Stimulated activated CD8-positive, alpha-beta memory T cell treated with anti-CD3 and anti-CD28 coated beads, Interleukin-7, amount 100 ng/mL, for 24 hours (primary cell): Measurements from ENCODE around the gene ESRRG.
"Not testable (repeated sequence)": the region's sequence is repeated elsewhere in the genome, so short reads cannot be mapped to it uniquely, and the experiment has no call there.

Experiments
- DNase-seq: peaks from one replicate; pipeline ENCODE4 v3.0.0-alpha.2; 2020; ENCODE audit warnings: low read depth

ESRRG gene

GRCh38 chr1:216563087-216563486 lies 160.1 kb downstream of the ESRRG start:
- DNase-seq = no peak

GRCh38 chr1:216562383-216562782 lies 160.8 kb downstream of the ESRRG start:
- no peak for DNase-seq

- no peak for DNase-seq
Observed at GRCh38 chr1:216560527-216560926, 162.7 kb downstream of the ESRRG start.

DNA sequence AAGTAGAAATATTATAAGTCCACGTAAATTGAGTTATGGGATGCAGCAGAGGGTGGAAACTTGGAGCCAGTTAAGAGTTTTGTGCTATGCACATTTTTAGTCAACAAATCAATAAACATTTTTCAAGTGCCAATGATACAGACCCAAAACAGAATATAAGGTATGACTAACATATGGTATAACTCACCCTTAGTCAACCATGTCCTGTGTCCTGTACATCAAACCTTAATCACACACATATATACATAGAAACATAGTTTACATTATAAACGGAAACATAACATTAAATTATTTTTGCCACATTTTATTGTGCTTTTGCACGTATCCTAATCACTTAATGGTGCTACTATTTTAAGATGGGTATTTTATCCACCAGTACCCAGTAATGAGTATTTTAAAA lies 163.9 kb downstream of the ESRRG start:
- no peak for DNase-seq

DNA sequence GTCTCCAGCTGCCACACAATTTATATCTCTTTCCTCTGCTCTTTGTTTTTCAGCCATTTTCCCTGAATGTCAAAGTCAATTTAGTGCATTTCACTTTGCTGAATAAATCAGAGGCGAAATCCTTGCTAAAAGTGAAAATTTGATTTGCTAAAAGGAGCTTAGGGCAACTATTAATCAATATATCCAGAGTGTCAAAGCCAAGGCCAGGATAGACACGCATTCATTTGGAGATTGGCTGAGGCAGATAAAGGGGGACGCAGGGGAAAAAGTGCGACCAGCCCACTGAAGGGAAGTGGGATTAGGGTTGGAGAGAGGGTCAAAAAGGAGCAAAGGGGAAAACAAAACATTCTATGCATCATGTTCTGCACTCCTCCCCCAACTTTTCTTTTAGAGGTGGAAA lies 167.6 kb downstream of the ESRRG start:
- no peak for DNase-seq

- DNase-seq = no peak
Observed at GRCh38 chr1:216554934-216555333, 168.3 kb downstream of the ESRRG start.

GRCh38 chr1:216553766-216554165 lies 169.5 kb downstream of the ESRRG start:
- DNase-seq = no peak

DNA sequence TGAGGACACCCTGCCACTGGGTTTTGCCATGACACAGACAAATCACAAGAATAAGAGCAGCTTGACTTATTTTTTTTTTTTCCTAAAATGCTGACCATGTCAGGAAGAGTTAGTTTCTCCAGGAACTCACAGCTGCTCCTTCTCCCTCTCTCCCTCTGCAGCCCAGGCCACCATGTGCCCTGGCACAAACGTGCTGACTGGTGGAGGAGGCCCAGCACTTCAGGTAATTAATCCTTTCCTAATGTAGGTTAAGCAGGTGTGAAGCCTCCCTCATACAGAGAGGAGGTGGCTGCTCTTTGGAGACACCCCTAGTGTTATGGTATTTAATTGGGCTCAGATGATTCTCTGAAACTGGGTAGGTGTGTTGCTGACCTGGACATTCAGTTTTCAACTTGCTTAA lies 170.2 kb downstream of the ESRRG start:
- no peak for DNase-seq

GRCh38 chr1:216549796-216550195 lies 173.4 kb downstream of the ESRRG start:
- DNase-seq = no peak

GRCh38 chr1:216542741-216543140 lies 180.5 kb downstream of the ESRRG start:
- DNase-seq = no peak

DNA sequence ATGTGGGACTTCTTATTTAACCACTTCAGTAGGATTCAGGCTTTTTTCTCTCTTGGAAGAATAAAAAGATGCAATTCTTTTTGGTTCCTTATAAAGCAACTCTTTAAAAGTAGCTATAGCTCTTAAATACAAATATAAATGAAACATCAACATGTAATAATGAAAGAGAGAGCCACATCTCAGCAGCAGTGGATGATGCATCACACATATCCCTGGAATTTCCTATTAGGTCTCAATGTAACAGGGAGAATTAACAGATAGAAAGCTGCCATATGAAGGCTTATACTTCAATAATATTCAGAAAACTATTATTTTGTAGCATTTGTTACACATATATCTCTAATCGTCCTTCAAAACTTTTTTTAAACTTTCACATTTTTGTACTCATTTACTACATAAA lies 181.0 kb downstream of the ESRRG start:
- no peak for DNase-seq

- no peak for DNase-seq
Observed at GRCh38 chr1:216535751-216536150, 187.5 kb downstream of the ESRRG start.

DNA sequence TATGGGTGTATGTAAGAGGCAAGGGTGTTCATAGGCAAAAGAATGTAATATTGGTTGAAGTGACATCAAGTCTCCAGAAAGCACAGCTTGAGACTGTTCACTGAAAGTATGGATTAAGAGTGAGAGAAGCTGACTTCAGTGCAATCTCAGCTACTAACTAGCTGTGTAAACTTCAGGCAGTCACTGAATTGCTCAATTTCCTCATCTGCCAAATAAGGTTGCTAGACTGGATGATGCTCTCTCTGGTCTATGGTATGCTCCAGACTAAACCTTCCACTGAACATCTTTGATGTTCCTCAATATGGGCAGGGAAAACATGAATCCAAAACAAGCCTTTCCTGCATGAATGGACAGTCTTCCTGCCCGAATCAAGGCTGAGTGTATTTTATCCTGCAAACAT lies 188.2 kb downstream of the ESRRG start:
- no peak for DNase-seq

GRCh38 chr1:216533776-216534175 lies 189.5 kb downstream of the ESRRG start:
- DNase-seq = no peak

GRCh38 chr1:216532251-216532798 lies 190.9 kb downstream of the ESRRG start:
- DNase-seq = no peak

DNA sequence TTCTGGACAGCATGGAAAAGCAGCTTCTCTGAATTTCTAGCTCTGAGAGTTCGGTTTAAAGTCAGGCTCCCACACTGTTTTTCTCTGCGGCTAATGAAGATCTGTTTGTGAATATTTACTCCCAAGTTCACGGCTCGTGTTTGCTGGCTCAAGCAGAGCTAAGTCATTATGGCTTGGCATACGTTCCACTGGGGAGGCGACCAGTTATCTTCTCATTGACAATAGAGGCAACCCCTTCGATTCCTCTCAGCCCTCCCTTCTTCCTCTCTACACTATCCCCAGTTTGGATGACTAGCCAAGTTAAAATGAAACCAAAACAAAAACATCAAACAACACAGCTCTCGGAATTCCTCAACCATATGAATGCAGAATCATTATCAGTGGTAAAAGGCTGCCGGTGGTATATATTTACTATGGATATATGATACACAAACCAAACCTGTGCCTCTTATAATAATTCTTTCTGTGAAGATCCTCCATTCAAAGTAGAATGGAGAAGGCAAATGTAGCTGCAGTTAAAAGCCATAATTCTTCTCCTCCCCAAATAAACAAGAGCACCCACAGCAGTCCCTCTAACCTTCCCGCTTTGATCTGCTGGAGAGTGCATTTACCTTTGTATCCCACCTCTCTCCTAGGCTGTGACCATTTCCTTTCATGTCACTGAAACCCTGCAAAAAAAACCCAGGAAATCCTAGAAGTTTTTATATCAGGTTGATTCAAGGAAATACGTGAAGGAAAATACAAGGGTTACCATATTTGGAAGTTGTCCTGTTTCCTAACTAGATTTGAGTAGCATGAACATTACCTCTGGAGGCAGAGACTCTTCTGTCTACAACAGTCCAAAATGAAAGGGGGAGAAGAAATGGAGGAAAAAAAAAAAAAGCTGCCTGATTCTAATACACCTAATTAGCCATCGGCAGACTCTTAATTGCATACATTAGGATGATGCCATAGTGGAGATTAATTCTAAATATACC lies 191.7 kb downstream of the ESRRG start:
- DNase-seq = no peak

DNA sequence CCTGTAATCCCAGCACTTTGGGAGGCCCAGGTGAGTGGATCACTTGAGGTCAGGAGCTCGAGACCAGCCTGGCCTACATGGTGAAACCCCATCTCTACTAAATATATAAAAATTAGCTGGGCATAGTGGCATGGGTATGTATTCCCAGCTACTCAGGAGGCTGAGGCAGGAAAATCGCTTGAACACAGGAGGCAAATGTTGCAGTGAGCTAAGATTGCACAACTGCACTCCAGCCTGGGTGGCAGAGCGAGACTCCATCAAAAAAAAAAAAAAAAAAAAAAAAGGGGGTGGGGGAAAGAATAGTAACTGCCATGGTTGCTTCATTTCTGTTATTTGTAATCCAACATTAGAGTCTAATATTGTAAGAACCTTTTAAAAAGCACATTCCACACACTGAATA lies 193.4 kb downstream of the ESRRG start:
- DNase-seq = not testable (repeated sequence)

- no peak for DNase-seq
Observed at GRCh38 chr1:216528816-216529215, 194.4 kb downstream of the ESRRG start.

GRCh38 chr1:216523449-216524190 lies 199.6 kb downstream of the ESRRG start:
- no peak for DNase-seq

DNA sequence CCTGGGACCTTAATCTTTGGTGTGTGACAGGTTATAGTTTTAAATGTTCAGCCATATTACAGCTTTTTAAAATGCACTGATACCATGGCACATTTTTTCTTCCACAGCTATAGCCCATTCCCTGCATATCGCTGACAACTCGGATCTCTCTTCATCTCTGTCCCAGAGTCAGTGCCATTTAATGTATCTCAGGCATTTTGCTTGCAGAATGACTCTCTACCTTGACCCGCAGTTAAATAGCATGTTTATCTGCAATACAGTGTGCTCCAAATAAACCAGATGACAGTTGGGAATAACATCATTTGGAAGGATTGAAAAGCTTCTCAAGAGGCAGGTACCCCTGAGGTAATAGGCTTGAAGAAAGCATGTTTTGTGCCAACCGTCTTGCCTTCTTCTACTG lies 200.2 kb downstream of the ESRRG start:
- DNase-seq = no peak

DNA sequence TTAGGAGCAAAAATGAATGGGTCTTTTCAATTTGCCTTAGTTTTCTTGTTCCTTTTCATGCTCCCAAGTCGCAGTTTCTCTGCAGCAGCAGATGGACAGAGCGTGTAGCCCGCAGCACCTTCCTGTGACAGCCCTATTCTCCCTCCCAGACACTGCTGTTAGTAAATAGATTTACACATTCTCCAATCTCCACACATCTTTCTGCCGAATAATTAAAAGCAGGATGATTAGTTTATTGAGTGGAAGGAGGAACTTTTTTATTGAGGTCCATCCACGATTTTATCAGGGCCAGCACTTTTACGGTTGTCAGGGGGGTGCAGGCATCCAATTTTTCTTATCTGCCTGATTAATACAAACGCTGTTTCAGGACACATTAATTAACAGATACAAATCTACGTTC lies 201.8 kb downstream of the ESRRG start:
- DNase-seq = no peak

GRCh38 chr1:216518844-216519627 lies 204.2 kb downstream of the ESRRG start:
- no peak for DNase-seq
